Osteoblast (primary cell): ENCODE measurements around the gene ZCWPW2. TPM values are rescaled to one million over a fixed set of nuclear protein-coding genes. Genes with fewer than 3 reads are reported as not detected.

ENCODE experiments used
- DNase-seq: peaks from one replicate; pipeline ENCODE4 v3.0.0; 2011; ENCODE audit warnings: low spot score, mixed read lengths; ENCODE audit not compliant: insufficient read length; ENCODE audit errors: missing footprints
- H2AFZ ChIP-seq: 2 replicates; pipeline ENCODE4 v1.6.0; 2011; ENCODE audit warnings: mild to moderate bottlenecking, low read length
- H3K27ac ChIP-seq: 2 replicates; pipeline ENCODE4 v1.5.1; 2011; ENCODE audit warnings: mild to moderate bottlenecking, low read depth, low read length, moderate library complexity
- H3K27me3 ChIP-seq: 2 replicates; pipeline ENCODE4 v1.6.0; 2012; ENCODE audit warnings: mild to moderate bottlenecking, control low read depth, inconsistent platforms, low read length, moderate library complexity; ENCODE audit not compliant: insufficient read depth
- H3K36me3 ChIP-seq: 2 replicates; pipeline ENCODE4 v1.5.1; 2011; ENCODE audit warnings: mild to moderate bottlenecking, low read length, control low read depth, moderate library complexity; ENCODE audit not compliant: insufficient read depth
- H3K4me1 ChIP-seq: 2 replicates; pipeline ENCODE4 v1.5.1; 2011; ENCODE audit warnings: mild to moderate bottlenecking, low read length, control low read depth, moderate library complexity; ENCODE audit not compliant: insufficient read depth
- H3K4me2 ChIP-seq: 2 replicates; pipeline ENCODE4 v1.6.0; 2011; ENCODE audit warnings: mild to moderate bottlenecking, low read length; ENCODE audit not compliant: insufficient read depth
- H3K4me3 ChIP-seq: fragments of 200-600 bp; sonication (generic); 3 replicates; pipeline ENCODE4 v1.5.1; 2012; ENCODE audit warnings: mild to moderate bottlenecking, low read length, inconsistent platforms; ENCODE audit not compliant: insufficient read depth
- H3K79me2 ChIP-seq: 2 replicates; pipeline ENCODE4 v1.6.0; 2012; ENCODE audit warnings: mild to moderate bottlenecking, low read length, control low read depth, inconsistent platforms; ENCODE audit not compliant: insufficient read depth
- H3K9me3 ChIP-seq: 2 replicates; pipeline ENCODE4 v1.5.1; 2011; ENCODE audit warnings: low read depth, low read length, control low read depth
- H4K20me1 ChIP-seq: 2 replicates; pipeline ENCODE4 v1.6.0; 2012; ENCODE audit warnings: mild to moderate bottlenecking, low read length, control low read depth; ENCODE audit not compliant: insufficient read depth
- total RNA-seq: library from RNA; depleted of rRNA; stranded (reverse); fragments of >200 nt; gene quantifications from 2 replicates; pipeline ENCODE4 v1.2.3, GENCODE V29; 2012
- TF ChIP-seq, protein P1 (sequence below): IDR thresholded peaks from 2 replicates; pipeline ENCODE4 v1.5.1; 2011; ENCODE audit warnings: mild to moderate bottlenecking, low read depth, low read length, moderate library complexity; ENCODE audit errors: extremely low read depth

The ZCWPW2 gene
- total RNA-seq, 1 donor: 0.36 TPM

DNA sequence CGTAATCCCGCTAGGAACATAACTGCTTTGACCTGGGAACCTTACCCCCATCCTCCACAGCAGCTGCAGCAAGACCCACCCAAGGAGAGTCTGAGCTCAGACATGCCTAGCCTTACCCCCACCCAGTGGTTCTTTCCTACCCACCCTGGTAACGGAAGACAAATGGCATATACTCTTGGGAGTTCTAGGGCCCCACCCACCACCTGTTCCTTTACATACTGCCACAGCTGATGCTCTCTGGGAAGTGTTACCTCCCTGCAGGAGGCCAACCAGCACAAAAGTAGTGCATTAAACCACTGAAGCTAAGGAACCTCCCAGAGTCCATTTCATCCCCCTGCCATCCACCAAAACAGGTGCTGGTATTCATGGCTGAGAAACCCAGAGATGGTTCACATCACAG lies 50.7 kb downstream of the ZCWPW2 start:
- H3K4me1 ChIP-seq: no peaks in the 10 kb centered on the region
- no peak overlapping the region for H3K4me2 ChIP-seq
- TF ChIP-seq, protein P1, sequence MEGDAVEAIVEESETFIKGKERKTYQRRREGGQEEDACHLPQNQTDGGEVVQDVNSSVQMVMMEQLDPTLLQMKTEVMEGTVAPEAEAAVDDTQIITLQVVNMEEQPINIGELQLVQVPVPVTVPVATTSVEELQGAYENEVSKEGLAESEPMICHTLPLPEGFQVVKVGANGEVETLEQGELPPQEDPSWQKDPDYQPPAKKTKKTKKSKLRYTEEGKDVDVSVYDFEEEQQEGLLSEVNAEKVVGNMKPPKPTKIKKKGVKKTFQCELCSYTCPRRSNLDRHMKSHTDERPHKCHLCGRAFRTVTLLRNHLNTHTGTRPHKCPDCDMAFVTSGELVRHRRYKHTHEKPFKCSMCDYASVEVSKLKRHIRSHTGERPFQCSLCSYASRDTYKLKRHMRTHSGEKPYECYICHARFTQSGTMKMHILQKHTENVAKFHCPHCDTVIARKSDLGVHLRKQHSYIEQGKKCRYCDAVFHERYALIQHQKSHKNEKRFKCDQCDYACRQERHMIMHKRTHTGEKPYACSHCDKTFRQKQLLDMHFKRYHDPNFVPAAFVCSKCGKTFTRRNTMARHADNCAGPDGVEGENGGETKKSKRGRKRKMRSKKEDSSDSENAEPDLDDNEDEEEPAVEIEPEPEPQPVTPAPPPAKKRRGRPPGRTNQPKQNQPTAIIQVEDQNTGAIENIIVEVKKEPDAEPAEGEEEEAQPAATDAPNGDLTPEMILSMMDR: no peak
- no peak overlapping the region for H3K4me3 ChIP-seq
- DNase-seq: no peak
- H3K27ac ChIP-seq: no peak overlapping the region
- H3K9me3 ChIP-seq: no peaks in the 10 kb centered on the region
- no peaks in the 10 kb centered on the region for H3K36me3 ChIP-seq
- no peaks in the 10 kb centered on the region for H3K27me3 ChIP-seq
- H2AFZ ChIP-seq: no peak overlapping the region
- no peaks in the 10 kb centered on the region for H4K20me1 ChIP-seq
- H3K79me2 ChIP-seq: no peaks in the 10 kb centered on the region

DNA sequence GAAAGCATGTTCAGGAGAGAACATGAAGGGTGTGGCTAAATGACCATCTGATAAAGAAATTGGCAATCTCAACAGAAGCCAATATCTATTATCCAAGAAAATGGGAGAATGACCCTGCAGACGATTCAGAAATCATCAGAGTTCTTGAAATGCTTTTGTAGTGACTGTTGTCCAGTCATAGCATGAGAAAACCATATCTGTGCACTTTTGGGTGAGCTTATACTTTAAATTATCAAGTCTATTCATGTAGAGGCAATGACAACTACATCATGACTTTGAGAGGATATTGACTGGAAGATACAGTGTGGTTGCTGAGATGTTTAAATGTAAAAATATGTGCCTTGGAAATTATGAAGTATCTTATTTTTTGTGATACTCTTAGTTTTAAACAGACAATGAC lies 57.7 kb downstream of the ZCWPW2 start:
- H3K4me1 ChIP-seq: no peaks in the 10 kb centered on the region
- H4K20me1 ChIP-seq: no peaks in the 10 kb centered on the region
- H3K4me3 ChIP-seq: no peak overlapping the region
- TF ChIP-seq, protein P1: no peak
- no peak overlapping the region for H3K27ac ChIP-seq
- no peak overlapping the region for H3K4me2 ChIP-seq
- H2AFZ ChIP-seq: no peak overlapping the region
- no peaks in the 10 kb centered on the region for H3K9me3 ChIP-seq
- H3K27me3 ChIP-seq: no peaks in the 10 kb centered on the region
- DNase-seq: no peak
- H3K36me3 ChIP-seq: no peaks in the 10 kb centered on the region
- H3K79me2 ChIP-seq: no peaks in the 10 kb centered on the region

DNA sequence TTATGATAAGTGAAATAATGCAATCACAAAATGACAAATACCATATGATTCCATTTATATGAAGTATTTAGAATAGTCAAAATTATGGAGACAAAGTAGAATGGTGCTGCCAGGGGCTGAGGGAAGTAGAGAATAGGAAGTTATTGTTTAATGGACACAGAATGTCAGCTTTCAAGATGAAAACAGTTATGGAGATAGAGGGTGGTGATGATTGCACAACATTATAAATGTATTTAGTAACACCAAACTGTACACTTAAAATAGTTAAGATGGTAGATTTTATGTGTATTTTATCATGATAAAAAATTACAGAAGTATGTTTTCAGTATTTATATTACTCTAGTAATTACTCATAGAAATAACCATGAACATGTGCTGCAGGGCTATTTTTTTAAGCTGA lies 100.9 kb downstream of the ZCWPW2 start:
- H2AFZ ChIP-seq: no peak overlapping the region
- TF ChIP-seq, protein P1: no peak
- no peak overlapping the region for H3K27ac ChIP-seq
- no peak overlapping the region for H3K4me2 ChIP-seq
- H3K79me2 ChIP-seq: no peaks in the 10 kb centered on the region
- H3K36me3 ChIP-seq: no peaks in the 10 kb centered on the region
- H4K20me1 ChIP-seq: no peaks in the 10 kb centered on the region
- H3K27me3 ChIP-seq: no peaks in the 10 kb centered on the region
- no peak overlapping the region for H3K4me3 ChIP-seq
- no peaks in the 10 kb centered on the region for H3K9me3 ChIP-seq
- H3K4me1 ChIP-seq: no peaks in the 10 kb centered on the region
- DNase-seq: no peak

DNA sequence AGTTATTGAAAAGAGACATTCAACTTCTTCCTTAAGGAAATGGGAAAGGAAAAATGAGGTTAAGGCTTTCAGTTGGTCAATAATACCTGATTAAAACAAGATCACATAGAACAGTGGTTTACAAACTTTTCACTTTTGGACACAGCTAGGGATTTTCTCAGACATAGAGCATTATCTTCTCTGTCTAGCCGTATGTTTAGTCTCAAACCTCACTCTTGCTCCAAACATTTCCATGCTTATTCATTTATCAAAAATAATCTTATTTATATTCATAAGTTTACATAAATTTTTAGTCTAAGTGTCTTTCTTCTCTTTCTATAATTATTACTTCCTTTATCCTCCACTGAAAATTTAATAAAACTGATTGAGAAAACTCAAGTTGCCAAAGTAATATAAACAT lies 114.3 kb downstream of the ZCWPW2 start:
- no peaks in the 10 kb centered on the region for H3K36me3 ChIP-seq
- no peaks in the 10 kb centered on the region for H3K4me1 ChIP-seq
- H3K4me3 ChIP-seq: no peak overlapping the region
- H4K20me1 ChIP-seq: no peaks in the 10 kb centered on the region
- DNase-seq: no peak
- H3K79me2 ChIP-seq: no peaks in the 10 kb centered on the region
- H3K27me3 ChIP-seq: no peaks in the 10 kb centered on the region
- no peak overlapping the region for H2AFZ ChIP-seq
- TF ChIP-seq, protein P1: no peak
- no peaks in the 10 kb centered on the region for H3K9me3 ChIP-seq
- no peak overlapping the region for H3K4me2 ChIP-seq
- no peak overlapping the region for H3K27ac ChIP-seq
